K562 (cell line): ENCODE results near the gene COQ4. TPM values are rescaled to one million over a fixed set of nuclear protein-coding genes. Genes with fewer than 3 reads are reported as not detected.

Source experiments
- ATAC-seq: fragments of 200-7000 bp; cut with Tn5 transposase; 3 replicates; pipeline ENCODE4 v1.9.1; 2020; ENCODE audit warnings: moderate library complexity
- BruUV-seq: library from RNA; stranded (reverse); fragments of 400-500 nt; replicated peaks from 2 replicates; lab custom pipeline; 2021; lab: Mats Ljungman, UMichigan
- CTCF ChIA-PET: fragments of 300-600 bp; formaldehyde crosslinking; extraction: SDS; loops from one replicate; lab custom pipeline; 2021; ENCODE audit warnings: low intra/inter-chr PET ratio; lab: Yijun Ruan, JAX
- POLR2A ChIA-PET: fragments of 300-600, 350-650 bp; sonication (Branson Sonifier 250); formaldehyde crosslinking; extraction: SDS; loops from one replicate; lab custom pipeline; 2021; ENCODE audit warnings: antibody characterized with exemption, inconsistent platforms; lab: Yijun Ruan, JAX
- DNase-seq, 4 experiments: peaks; one replicate each; pipeline versions ENCODE4 v3.0.0 to v3.0.0-alpha.2; 2011 to 2018; ENCODE audit warnings: low spot score in 3 of 4, mixed read lengths in 3 of 4; ENCODE audit errors: extremely low read depth in 1 of 4
- FAIRE-seq: peaks from 2 replicates; lab custom pipeline; 2011; peaks lifted over from hg19 to GRCh38; lab: Jason Lieb, UNC
- H2AFZ ChIP-seq: 2 replicates; pipeline ENCODE4 v1.6.0; 2011; ENCODE audit warnings: low read depth, low read length, control low read depth, inconsistent platforms
- H3K27ac ChIP-seq: fragments of 200-600 bp; 3 replicates; pipeline ENCODE4 v1.8.0; 2011; ENCODE audit warnings: low read depth, mild to moderate bottlenecking, control low read depth, inconsistent platforms, low read length, moderate library complexity, mixed read lengths; ENCODE audit errors: extremely low read depth
- H3K27me3 ChIP-seq, 2 experiments: fragments of 300-600 bp in 1 of 2; 2 replicates in 1 of 2; 3 replicates in 1 of 2; pipeline versions ENCODE4 v1.6.0 to v1.8.0; 2011; ENCODE audit warnings: inconsistent platforms in 2 of 2, low read length in 2 of 2, mild to moderate bottlenecking in 1 of 2, mixed read lengths in 1 of 2, moderate library complexity in 1 of 2; ENCODE audit not compliant: control insufficient read depth in 2 of 2, insufficient read depth in 2 of 2
- H3K36me3 ChIP-seq: fragments of 300-600 bp; 3 replicates; pipeline ENCODE4 v1.8.0; 2011; ENCODE audit warnings: mild to moderate bottlenecking, low read length, inconsistent platforms; ENCODE audit not compliant: control insufficient read depth, insufficient read depth
- H3K4me1 ChIP-seq, 2 experiments: fragments of 200-600 bp in 1 of 2; replicated peaks in 1 of 2; 2 replicates in 1 of 2; 3 replicates in 1 of 2; pipeline versions ENCODE4 v1.5.1 to v1.8.0; 2011; ENCODE audit warnings: inconsistent platforms in 2 of 2, low read length in 2 of 2, mild to moderate bottlenecking in 1 of 2, mixed read lengths in 1 of 2, moderate library complexity in 1 of 2; ENCODE audit not compliant: control insufficient read depth in 2 of 2, insufficient read depth in 2 of 2
- H3K4me2 ChIP-seq: 2 replicates; pipeline ENCODE4 v1.6.1; 2011; ENCODE audit warnings: low read length, control low read depth, inconsistent platforms, mixed read lengths; ENCODE audit not compliant: insufficient read depth
- H3K4me3 ChIP-seq: fragments of 200-600 bp; sonication (generic), shearing (Covaris generic); 2 replicates; pipeline ENCODE4 v1.5.1; 2016; ENCODE audit warnings: control low read depth, inconsistent platforms
- H3K79me2 ChIP-seq: fragments of 200-600 bp; 3 replicates; pipeline ENCODE4 v1.8.0; 2011; ENCODE audit warnings: low read length, inconsistent platforms; ENCODE audit not compliant: control insufficient read depth, insufficient read depth
- H3K9ac ChIP-seq, 2 experiments: 2 replicates each; pipeline versions ENCODE4 v1.6.0 to v1.6.1; 2011; ENCODE audit warnings: low read depth in 2 of 2, low read length in 2 of 2, control low read depth in 1 of 2, inconsistent platforms in 1 of 2, mild to moderate bottlenecking in 1 of 2, mixed read lengths in 1 of 2; ENCODE audit not compliant: insufficient read depth in 1 of 2
- H3K9me1 ChIP-seq: one replicate; pipeline ENCODE4 v1.6.0; 2011; ENCODE audit warnings: inconsistent platforms, mild to moderate bottlenecking, low read length, moderate library complexity; ENCODE audit not compliant: control insufficient read depth, insufficient read depth
- H3K9me3 ChIP-seq: replicated peaks from 2 replicates; pipeline ENCODE4 v1.5.1; 2011; ENCODE audit warnings: low read depth, low read length, inconsistent platforms; ENCODE audit not compliant: control insufficient read depth, insufficient read depth
- H4K20me1 ChIP-seq: replicated peaks from 2 replicates; pipeline ENCODE4 v1.6.1; 2011; ENCODE audit warnings: low read length, inconsistent platforms, mixed read lengths; ENCODE audit not compliant: control insufficient read depth, insufficient read depth
- BRCA1 ChIP-seq, 2 experiments: fragments of 450-650 bp in 1 of 2; sonication (generic) in 1 of 2; formaldehyde crosslinking in 1 of 2; IDR thresholded peaks; 2 replicates each; pipeline versions ENCODE4 v1.5.0 to v1.6.1; 2017 to 2020; ENCODE audit warnings: mild to moderate bottlenecking in 1 of 2, missing genetic modification reagents in 1 of 2
- CBX3 ChIP-seq, 2 experiments: IDR thresholded peaks; 1 replicate in 1 of 2; 2 replicates in 1 of 2; pipeline ENCODE4 v1.6.1; 2012; ENCODE audit warnings: inconsistent platforms in 2 of 2, low read length in 2 of 2, borderline replicate concordance in 1 of 2, control low read depth in 1 of 2
- CHD1 ChIP-seq: fragments of 200-600 bp; sonication (generic); IDR thresholded peaks from one replicate; pipeline ENCODE4 v1.6.1; 2012; ENCODE audit warnings: mild to moderate bottlenecking, moderate library complexity, low read length, inconsistent platforms
- CHD4 ChIP-seq: fragments of 200-600 bp; sonication (generic); IDR thresholded peaks from 3 replicates; pipeline ENCODE4 v1.6.1; 2012; ENCODE audit warnings: low read depth, mild to moderate bottlenecking, mixed read lengths, low read length, inconsistent platforms; ENCODE audit not compliant: insufficient read depth, insufficient replicate concordance, poor library complexity, severe bottlenecking
- FOXJ3 ChIP-seq: sonication (generic); formaldehyde crosslinking; IDR thresholded peaks from 2 replicates; pipeline ENCODE4 v1.4.0; 2020; ENCODE audit warnings: mild to moderate bottlenecking, missing genetic modification reagents
- HDAC2 ChIP-seq: fragments of 450-650 bp; IDR thresholded peaks from 2 replicates; pipeline ENCODE4 v1.6.1; 2016; ENCODE audit warnings: mild to moderate bottlenecking
- HIVEP1 ChIP-seq: fragments of 250-450 bp; sonication (Bioruptor Pico); IDR thresholded peaks from 2 replicates; pipeline ENCODE4 v1.4.0; 2020; ENCODE audit warnings: mild to moderate bottlenecking
- HNRNPLL ChIP-seq: fragments of 200-400 bp; formaldehyde crosslinking; IDR thresholded peaks from 2 replicates; pipeline ENCODE4 v1.6.1; 2017; ENCODE audit warnings: low read length, low read depth, mild to moderate bottlenecking; ENCODE audit not compliant: poor library complexity, severe bottlenecking
- MEF2A ChIP-seq: IDR thresholded peaks from 2 replicates; pipeline ENCODE4 v1.6.1; 2011; ENCODE audit warnings: low read depth, mild to moderate bottlenecking, low read length, moderate library complexity; ENCODE audit not compliant: control insufficient read depth
- PHB ChIP-seq: fragments of 250-450 bp; sonication (Bioruptor Pico); IDR thresholded peaks from 2 replicates; pipeline ENCODE4 v1.5.0; 2021
- POLR2AphosphoS2 ChIP-seq: IDR thresholded peaks from 2 replicates; pipeline ENCODE4 v1.6.1; 2012; ENCODE audit warnings: low read length, improper control_type of control experiment
- PRPF4 ChIP-seq: fragments of 200-400 bp; formaldehyde crosslinking; IDR thresholded peaks from one replicate; pipeline ENCODE4 v1.6.1; 2017; ENCODE audit warnings: low read length, low read depth, mild to moderate bottlenecking; ENCODE audit not compliant: insufficient read depth, poor library complexity, severe bottlenecking
- RFX1 ChIP-seq: fragments of 450-650 bp; IDR thresholded peaks from 2 replicates; pipeline ENCODE4 v1.6.1; 2016; ENCODE audit warnings: mild to moderate bottlenecking, moderate library complexity
- SPI1 ChIP-seq: IDR thresholded peaks from 2 replicates; pipeline ENCODE4 v1.6.1; 2011; ENCODE audit warnings: low read depth, low read length, control low read depth, borderline replicate concordance
- TARDBP ChIP-seq: fragments of 450-650 bp; IDR thresholded peaks from 2 replicates; pipeline ENCODE4 v1.6.1; 2016
- YY1 ChIP-seq, 3 experiments: IDR thresholded peaks; 2 replicates each; pipeline ENCODE4 v1.6.1; 2011; ENCODE audit warnings: low read length in 2 of 3, mild to moderate bottlenecking in 2 of 3, moderate library complexity in 2 of 3, borderline replicate concordance in 1 of 3, control low read depth in 1 of 3, low read depth in 1 of 3; ENCODE audit not compliant: insufficient read depth in 3 of 3, insufficient replicate concordance in 2 of 3, control insufficient read depth in 1 of 3, insufficient read length in 1 of 3; ENCODE audit errors: extremely low read depth in 1 of 3
- ZNF830 ChIP-seq: fragments of 250-450 bp; sonication (Bioruptor Pico); IDR thresholded peaks from 2 replicates; pipeline ENCODE4 v1.5.0; 2021; ENCODE audit warnings: mild to moderate bottlenecking
- WGBS: fragments of 100-300 bp; shearing (Covaris generic); methylation state at CpG from one replicate; pipeline ENCODE4 v1.1.6; 2016; ENCODE audit warnings: low coverage, mixed read lengths; ENCODE audit not compliant: insufficient coverage; ENCODE audit errors: missing lambda C conversion rate; 5-methylcytosine and 5-hydroxymethylcytosine counted together
- in situ Hi-C: fragments of 300-500 bp; cut with MboI; formaldehyde crosslinking; loops from 4 replicates; pipeline ENCODE4 v1.15.0; 2018; ENCODE audit warnings: inconsistent platforms, mixed read lengths
- intact Hi-C: fragments of 100-400 bp; cut with micrococcal nuclease; formaldehyde crosslinking; loops from 2 replicates; pipeline ENCODE4 v1.14.2; 2022
- polyA plus RNA-seq, 8 experiments: library from polyadenylated mRNA; depleted of rRNA in 4 of 8; stranded (reverse) in 5 of 8; unstranded in 3 of 8; fragments of >200 nt; fragmentation: Nextera tagmentation in 2 of 8; fragmentation: Illumina TruSeq in 1 of 8; extraction: Ambion mirVana in 2 of 8; extraction: Trizol in 1 of 8; gene quantifications; 2 replicates each; pipeline versions ENCODE4 v1.2.1 to v1.2.3, GENCODE V29; 2011 to 2014; ENCODE audit warnings: inconsistent platforms in 1 of 8, missing spikeins in 1 of 8
- total RNA-seq, 7 experiments: library from RNA; depleted of rRNA in 6 of 7; stranded (reverse); fragments of >200 nt in 6 of 7; fragmentation: Illumina TruSeq in 2 of 7; extraction: Trizol in 2 of 7; gene quantifications; 2 replicates each; pipeline versions ENCODE4 v1.2.1 to v1.2.3, GENCODE V29; 2011 to 2021; ENCODE audit warnings: low replicate concordance in 1 of 7
- TF ChIP-seq, protein P1 (sequence below): fragments of 450-650 bp; IDR thresholded peaks from 2 replicates; pipeline ENCODE4 v1.6.1; 2017; ENCODE audit warnings: mild to moderate bottlenecking, moderate library complexity
- TF ChIP-seq, protein P2 (sequence below): fragments of 450-650 bp; formaldehyde crosslinking; IDR thresholded peaks from 2 replicates; pipeline ENCODE4 v1.4.0; 2022; ENCODE audit warnings: mild to moderate bottlenecking, moderate library complexity

The COQ4 gene
- total and polyA plus RNA-seq, 9 of the 15 experiments (the other 6 are each of a cell fraction or from before 2014, with no cell fraction given), result 9.1 to 135 (median 67.2) TPM

DNA sequence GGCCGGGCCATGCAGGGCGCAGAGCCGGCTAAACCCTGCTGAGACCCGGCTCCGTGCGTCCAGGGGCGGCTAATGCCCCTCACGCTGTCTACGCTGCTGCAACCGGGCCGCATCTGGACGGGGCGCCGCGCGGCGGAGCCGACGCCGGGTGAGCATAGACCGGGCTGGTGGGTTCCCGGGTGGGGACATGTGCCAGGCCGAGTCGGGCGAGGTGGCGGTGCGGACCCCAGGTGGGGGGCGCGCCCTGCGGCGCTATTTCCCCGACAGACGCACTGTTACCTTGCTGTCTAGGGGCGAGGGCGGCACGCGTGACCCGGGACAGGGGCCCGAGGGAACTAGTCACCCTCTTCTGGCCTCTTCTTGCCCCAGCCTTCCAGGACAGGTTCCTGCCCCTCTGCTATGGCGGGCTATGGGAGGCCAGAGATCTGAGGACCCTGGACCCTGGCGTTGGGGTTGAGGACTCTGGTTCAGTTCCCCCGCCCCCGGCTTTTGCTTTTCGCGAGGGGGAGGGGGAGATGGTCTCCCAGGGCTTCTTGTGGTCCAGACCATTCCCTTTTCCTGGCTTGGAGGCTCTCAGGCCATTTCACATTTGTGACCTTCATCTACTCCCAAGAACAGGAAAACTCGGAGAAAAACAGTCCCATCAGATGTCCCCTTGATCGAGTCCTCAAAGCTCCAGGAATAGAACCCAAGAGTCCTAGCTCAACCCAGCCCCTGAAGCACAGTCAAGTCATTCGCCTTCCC is 18.2 kb downstream of the COQ4 start:
- BruUV-seq, result no TSS peak
- 1% methylated on average over 47 of the region's 48 CpGs for WGBS
- peak overlapping the region; percentile 52 for H3K4me3 ChIP-seq
- peaks cover 10 to 19% of the 10 kb centered on the region in 2 experiments; a peak in 4 of 5 replicates for H3K4me1 ChIP-seq
- H3K4me2 ChIP-seq, result peak overlapping the region; percentile 83
- POLR2A ChIA-PET, result interaction anchor here (0.6 to 1.5 kb wide), 18 partner anchors 9 to 1545 kb away, joined by 3 to 12 read pairs (median 3); partner anchors contain the start of genes PKN3 and URM1
- DNase-seq (peak in 2 of 4 experiments; percentile 54 to 63), ATAC-seq (peak; percentile 71), FAIRE-seq (no peak)
- peaks cover 17% of the 10 kb centered on the region for H3K79me2 ChIP-seq
- CTCF ChIA-PET, result interaction anchor here (0.6 to 2.2 kb wide), 5 partner anchors 35 to 138 kb away, joined by 3 to 9 read pairs (median 4); partner anchors contain the start of gene DNM1
- peaks cover 58% of the 10 kb centered on the region for H3K36me3 ChIP-seq
- in situ Hi-C loops, result loop anchor here (5.0 kb wide), 1 partner anchor 356 kb away; no protein-coding TSS in a partner anchor
- peak overlapping the region; percentile 62 for H3K27ac ChIP-seq
- intact Hi-C loops, result loop anchor here (1.0 to 10.0 kb wide), 6 partner anchors 46 to 1449 kb away; no protein-coding TSS in a partner anchor
- H3K9me3 ChIP-seq, result no peaks in the 10 kb centered on the region
- no peaks in the 10 kb centered on the region for H4K20me1 ChIP-seq
- H3K27me3 ChIP-seq, result no peaks in the 10 kb centered on the region
- peak overlapping the region; percentile 64 for H2AFZ ChIP-seq
- H3K9ac ChIP-seq, result peak overlapping the region; percentile 62 to 99
- H3K9me1 ChIP-seq, result no peaks in the 10 kb centered on the region
- TF ChIP-seq CHD4, result peak; percentile 79
- 0 out of 2 replicates have a peak, but pooled peaks have one; percentile 30 for TF ChIP-seq PHB (CRISPR knock-in tag)
- TF ChIP-seq, protein P1, sequence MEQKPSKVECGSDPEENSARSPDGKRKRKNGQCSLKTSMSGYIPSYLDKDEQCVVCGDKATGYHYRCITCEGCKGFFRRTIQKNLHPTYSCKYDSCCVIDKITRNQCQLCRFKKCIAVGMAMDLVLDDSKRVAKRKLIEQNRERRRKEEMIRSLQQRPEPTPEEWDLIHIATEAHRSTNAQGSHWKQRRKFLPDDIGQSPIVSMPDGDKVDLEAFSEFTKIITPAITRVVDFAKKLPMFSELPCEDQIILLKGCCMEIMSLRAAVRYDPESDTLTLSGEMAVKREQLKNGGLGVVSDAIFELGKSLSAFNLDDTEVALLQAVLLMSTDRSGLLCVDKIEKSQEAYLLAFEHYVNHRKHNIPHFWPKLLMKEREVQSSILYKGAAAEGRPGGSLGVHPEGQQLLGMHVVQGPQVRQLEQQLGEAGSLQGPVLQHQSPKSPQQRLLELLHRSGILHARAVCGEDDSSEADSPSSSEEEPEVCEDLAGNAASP, result no peak
- no peak for TF ChIP-seq TARDBP
- TF ChIP-seq CHD1, result peak; percentile 70
- peak; percentile 7 for TF ChIP-seq PRPF4
- peak; percentile 91 for TF ChIP-seq HNRNPLL
- TF ChIP-seq, protein P2, sequence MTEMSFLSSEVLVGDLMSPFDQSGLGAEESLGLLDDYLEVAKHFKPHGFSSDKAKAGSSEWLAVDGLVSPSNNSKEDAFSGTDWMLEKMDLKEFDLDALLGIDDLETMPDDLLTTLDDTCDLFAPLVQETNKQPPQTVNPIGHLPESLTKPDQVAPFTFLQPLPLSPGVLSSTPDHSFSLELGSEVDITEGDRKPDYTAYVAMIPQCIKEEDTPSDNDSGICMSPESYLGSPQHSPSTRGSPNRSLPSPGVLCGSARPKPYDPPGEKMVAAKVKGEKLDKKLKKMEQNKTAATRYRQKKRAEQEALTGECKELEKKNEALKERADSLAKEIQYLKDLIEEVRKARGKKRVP (CRISPR knock-in tag), result no peak
- TF ChIP-seq MEF2A, result no peak
- TF ChIP-seq SPI1, result no peak
- TF ChIP-seq RFX1, result no peak
- no peak for TF ChIP-seq FOXJ3 (CRISPR knock-in tag)
- TF ChIP-seq POLR2AphosphoS2, result no peak
- no peak for TF ChIP-seq CBX3 (IDR thresholded peaks at IDR 0.05; ENCODE audit: borderline replicate concordance in 1 of 2, low read length in 2 of 2)
- peak; percentile 17; the same call in 1 of the 2 replicates for TF ChIP-seq HDAC2
- TF ChIP-seq BRCA1 (IDR thresholded peaks at IDR 0.05), result no peak
- no peak for TF ChIP-seq BRCA1 (CRISPR knock-in tag; IDR thresholded peaks at IDR 0.05)
- TF ChIP-seq HIVEP1, result no peak
- TF ChIP-seq ZNF830, result 0 out of 2 replicates have a peak, but pooled peaks have one; percentile 69
- peak in 1 of 3 experiments; percentile 21 for TF ChIP-seq YY1 (IDR thresholded peaks at IDR 0.05; ENCODE audit: borderline replicate concordance in 1 of 3, control insufficient read depth in 1 of 3, extremely low read depth in 1 of 3, insufficient read depth in 3 of 3, insufficient read length in 1 of 3, insufficient replicate concordance in 2 of 3, low read depth in 1 of 3, low read length in 2 of 3)
